ENCODE measurements around the gene RCAN2.

The RCAN2 gene

DNA sequence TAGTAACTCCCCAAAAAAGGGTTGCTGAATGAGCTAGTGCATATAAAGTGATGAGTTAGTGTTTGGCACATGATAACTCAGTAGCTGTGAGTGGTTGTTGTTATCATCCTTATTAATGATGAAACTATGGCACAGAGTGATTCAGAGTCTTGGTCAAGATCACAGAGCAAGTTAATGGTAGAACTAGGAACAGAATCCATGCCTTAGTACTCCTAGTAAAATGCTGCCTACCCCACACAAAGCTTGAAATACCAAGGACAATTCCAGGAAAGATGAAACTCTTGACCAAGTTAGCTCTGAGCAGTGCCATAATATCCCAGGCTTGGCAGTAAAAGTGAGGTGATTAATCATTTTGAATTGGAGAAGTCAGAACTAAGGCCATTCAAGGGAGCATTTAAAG is 211.4 kb downstream of the RCAN2 start:
- no peak overlapping the region for H3K27ac ChIP-seq
- H3K36me3 ChIP-seq, result no peaks in the 10 kb centered on the region
- H3K9me3 ChIP-seq, result no peaks in the 10 kb centered on the region
- TF ChIP-seq, protein P1, sequence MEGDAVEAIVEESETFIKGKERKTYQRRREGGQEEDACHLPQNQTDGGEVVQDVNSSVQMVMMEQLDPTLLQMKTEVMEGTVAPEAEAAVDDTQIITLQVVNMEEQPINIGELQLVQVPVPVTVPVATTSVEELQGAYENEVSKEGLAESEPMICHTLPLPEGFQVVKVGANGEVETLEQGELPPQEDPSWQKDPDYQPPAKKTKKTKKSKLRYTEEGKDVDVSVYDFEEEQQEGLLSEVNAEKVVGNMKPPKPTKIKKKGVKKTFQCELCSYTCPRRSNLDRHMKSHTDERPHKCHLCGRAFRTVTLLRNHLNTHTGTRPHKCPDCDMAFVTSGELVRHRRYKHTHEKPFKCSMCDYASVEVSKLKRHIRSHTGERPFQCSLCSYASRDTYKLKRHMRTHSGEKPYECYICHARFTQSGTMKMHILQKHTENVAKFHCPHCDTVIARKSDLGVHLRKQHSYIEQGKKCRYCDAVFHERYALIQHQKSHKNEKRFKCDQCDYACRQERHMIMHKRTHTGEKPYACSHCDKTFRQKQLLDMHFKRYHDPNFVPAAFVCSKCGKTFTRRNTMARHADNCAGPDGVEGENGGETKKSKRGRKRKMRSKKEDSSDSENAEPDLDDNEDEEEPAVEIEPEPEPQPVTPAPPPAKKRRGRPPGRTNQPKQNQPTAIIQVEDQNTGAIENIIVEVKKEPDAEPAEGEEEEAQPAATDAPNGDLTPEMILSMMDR (IDR thresholded peaks at IDR 0.05), result no peak
- no peaks in the 10 kb centered on the region for H3K4me1 ChIP-seq (ENCODE audit: control insufficient read depth in 1 of 2, insufficient read depth in 1 of 2, low read depth in 1 of 2, low read length in 1 of 2)
- no peaks in the 10 kb centered on the region for H3K27me3 ChIP-seq
- no peak overlapping the region for H3K4me3 ChIP-seq (ENCODE audit: low read depth in 1 of 2, low read length in 1 of 2)

DNA sequence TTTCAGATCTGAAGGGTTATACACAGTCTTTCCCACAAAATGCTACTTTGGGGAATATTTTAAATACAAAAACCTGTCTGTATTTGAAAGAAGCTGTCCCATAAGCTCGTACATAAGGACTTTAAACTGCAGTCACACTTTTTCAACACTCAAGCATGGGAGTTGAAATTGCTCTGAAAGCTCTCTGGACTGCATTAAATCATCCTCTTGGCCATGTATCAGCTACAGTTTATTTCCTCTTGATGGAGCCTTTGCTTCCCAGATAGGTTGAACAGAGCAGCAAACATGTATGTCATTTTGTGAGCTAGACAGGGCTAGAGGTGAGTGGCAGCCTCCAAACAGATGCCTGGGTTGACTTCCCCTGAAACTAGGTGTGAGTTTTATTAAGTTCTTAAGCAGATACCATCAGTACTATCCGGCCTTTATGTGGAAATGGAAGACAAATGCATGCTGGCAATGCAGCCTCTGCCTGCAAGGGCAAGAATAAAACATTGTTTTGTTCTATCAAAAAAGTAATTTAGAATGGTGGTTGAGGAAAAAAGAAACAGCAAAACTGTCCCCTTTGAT is 214.6 kb downstream of the RCAN2 start:
- no peak overlapping the region for H3K27ac ChIP-seq
- no peaks in the 10 kb centered on the region for H3K4me1 ChIP-seq (ENCODE audit: control insufficient read depth in 1 of 2, insufficient read depth in 1 of 2, low read depth in 1 of 2, low read length in 1 of 2)
- H3K9me3 ChIP-seq, result no peaks in the 10 kb centered on the region
- TF ChIP-seq, protein P1 (IDR thresholded peaks at IDR 0.05), result no peak
- no peaks in the 10 kb centered on the region for H3K27me3 ChIP-seq
- no peak overlapping the region for H3K4me3 ChIP-seq (ENCODE audit: low read depth in 1 of 2, low read length in 1 of 2)
- no peaks in the 10 kb centered on the region for H3K36me3 ChIP-seq

DNA sequence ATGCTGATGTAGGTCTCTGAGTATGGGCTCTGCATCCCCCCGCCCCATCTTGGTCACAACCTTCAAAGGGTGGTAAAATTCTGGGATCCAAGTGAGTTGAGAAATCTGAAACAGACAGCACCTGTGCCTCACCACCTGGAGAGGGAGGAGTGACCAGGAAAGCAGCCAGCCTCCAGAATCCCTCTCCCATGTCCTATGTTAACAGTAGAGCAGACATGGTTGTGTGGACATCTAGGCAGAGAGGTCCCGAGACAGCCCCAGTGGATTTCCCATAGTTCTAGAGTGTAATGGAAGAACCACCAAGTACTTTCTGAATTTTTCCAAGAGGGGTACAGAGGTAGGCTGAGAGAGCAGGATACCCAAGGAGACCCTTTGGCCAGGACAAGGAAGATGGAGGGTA is 216.7 kb downstream of the RCAN2 start:
- no peaks in the 10 kb centered on the region for H3K36me3 ChIP-seq
- H3K27me3 ChIP-seq, result no peaks in the 10 kb centered on the region
- no peaks in the 10 kb centered on the region for H3K9me3 ChIP-seq
- H3K4me1 ChIP-seq (ENCODE audit: control insufficient read depth in 1 of 2, insufficient read depth in 1 of 2, low read depth in 1 of 2, low read length in 1 of 2), result no peaks in the 10 kb centered on the region
- H3K27ac ChIP-seq, result no peak overlapping the region
- H3K4me3 ChIP-seq (ENCODE audit: low read depth in 1 of 2, low read length in 1 of 2), result no peak overlapping the region
- TF ChIP-seq, protein P1 (IDR thresholded peaks at IDR 0.05), result no peak

DNA sequence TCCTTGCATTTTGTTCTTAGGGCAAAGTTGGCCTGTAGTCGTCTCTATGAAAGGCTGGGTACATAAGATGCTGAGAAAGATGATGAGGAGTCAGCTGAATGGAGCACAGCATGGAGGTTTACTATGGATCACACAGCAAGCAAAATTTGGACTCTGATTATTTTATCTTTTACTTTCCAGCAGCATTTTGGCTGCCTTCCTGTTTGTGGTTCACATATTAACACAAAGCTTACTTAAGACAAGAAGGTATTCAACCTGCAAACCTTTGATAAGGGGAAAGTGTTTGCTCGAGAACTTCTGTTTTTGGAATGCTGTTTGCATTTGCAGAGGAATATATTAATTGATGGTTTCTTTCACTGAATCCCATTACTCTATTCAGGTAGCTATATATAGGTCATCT is 217.3 kb downstream of the RCAN2 start:
- TF ChIP-seq, protein P1 (IDR thresholded peaks at IDR 0.05), result no peak
- Histone ChIP-seq H3K27ac (no peak overlapping the region), H3K36me3 (no peaks in the 10 kb centered on the region), H3K9me3 (no peaks in the 10 kb centered on the region), H3K27me3 (no peaks in the 10 kb centered on the region), H3K4me1 (ENCODE audit: control insufficient read depth in 1 of 2, insufficient read depth in 1 of 2, low read depth in 1 of 2, low read length in 1 of 2) (no peaks in the 10 kb centered on the region), H3K4me3 (ENCODE audit: low read depth in 1 of 2, low read length in 1 of 2) (no peak overlapping the region)

DNA sequence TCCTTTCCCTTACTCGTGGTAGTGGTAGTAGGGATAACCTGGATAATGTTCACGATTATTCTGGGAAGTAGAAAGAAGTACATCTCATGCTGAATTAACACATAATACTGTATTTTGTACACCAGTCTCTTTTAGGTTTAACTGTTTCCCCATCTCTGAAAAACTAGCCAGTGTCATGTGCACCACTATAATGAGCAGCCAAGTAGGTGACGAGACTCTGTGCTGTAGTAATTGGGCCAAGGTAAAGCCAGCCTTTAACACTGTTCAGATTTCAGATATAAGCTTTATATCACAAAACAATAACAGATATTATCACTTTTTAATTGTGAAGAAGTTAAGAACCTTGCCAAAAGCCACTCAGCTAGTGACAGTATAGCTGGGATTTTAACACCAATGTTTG is 219.5 kb downstream of the RCAN2 start:
- TF ChIP-seq, protein P1 (IDR thresholded peaks at IDR 0.05), result no peak
- no peaks in the 10 kb centered on the region for H3K9me3 ChIP-seq

DNA sequence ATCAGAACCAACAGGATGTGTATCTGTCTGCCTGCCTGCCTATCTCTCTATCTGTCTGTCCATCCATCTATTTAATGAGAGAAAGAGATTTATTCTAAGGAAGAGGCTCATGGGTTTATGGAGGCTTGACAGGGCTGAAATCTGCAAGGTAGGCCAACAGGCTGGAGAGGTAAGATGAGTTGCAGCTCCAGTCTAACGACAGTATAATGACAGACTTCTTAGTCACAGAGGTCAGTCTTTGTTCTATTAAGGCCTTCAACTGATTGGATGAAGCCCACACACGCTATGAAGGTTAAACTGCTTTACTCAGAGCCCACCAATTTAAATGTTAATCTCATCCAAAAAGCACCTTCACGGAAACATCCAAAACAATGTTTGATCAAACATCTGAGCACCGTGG is 220.1 kb downstream of the RCAN2 start:
- no peaks in the 10 kb centered on the region for H3K36me3 ChIP-seq
- no peaks in the 10 kb centered on the region for H3K4me1 ChIP-seq (ENCODE audit: control insufficient read depth in 1 of 2, insufficient read depth in 1 of 2, low read depth in 1 of 2, low read length in 1 of 2)
- H3K9me3 ChIP-seq, result no peaks in the 10 kb centered on the region
- no peak overlapping the region for H3K4me3 ChIP-seq (ENCODE audit: low read depth in 1 of 2, low read length in 1 of 2)
- no peak overlapping the region for H3K27ac ChIP-seq
- TF ChIP-seq, protein P1 (IDR thresholded peaks at IDR 0.05), result no peak
- no peaks in the 10 kb centered on the region for H3K27me3 ChIP-seq

More for the DNA sequence above, 219.5 kb downstream of the RCAN2 start:
- no peak overlapping the region for H3K27ac ChIP-seq
- no peaks in the 10 kb centered on the region for H3K4me1 ChIP-seq (ENCODE audit: control insufficient read depth in 1 of 2, insufficient read depth in 1 of 2, low read depth in 1 of 2, low read length in 1 of 2)
- no peaks in the 10 kb centered on the region for H3K27me3 ChIP-seq
- no peak overlapping the region for H3K4me3 ChIP-seq (ENCODE audit: low read depth in 1 of 2, low read length in 1 of 2)
- H3K36me3 ChIP-seq, result no peaks in the 10 kb centered on the region
